DMS 273 (cell line): Measurements from ENCODE around the gene DCST2.

Experiments
- DNase-seq: peaks from one replicate; lab custom pipeline; 2025; ENCODE audit not compliant: unreplicated experiment; lab: John Stamatoyannopoulos, UW

The DCST2 gene

GRCh38 chr1:155050560-155051341 lies 17.2 kb upstream of the DCST2 start, which contains the start of gene ADAM15:
Gene ADAM15, plus strand, starts transcription at chr1:155051316. Its CDS starts 71 bp downstream, at chr1:155051387.
- peak; percentile 90 for DNase-seq

GRCh38 chr1:155049651-155050559 lies 16.3 kb upstream of the DCST2 start:
- DNase-seq, result peak; percentile 59

- DNase-seq, result no peak
These were observed 15.1 kb upstream of the DCST2 start for GRCh38 chr1:155048449-155049334.

- peak; percentile 94 for DNase-seq
These were observed 11.5 kb upstream of the DCST2 start for GRCh38 chr1:155044812-155045657.

GRCh38 chr1:155044365-155044764 lies 10.8 kb upstream of the DCST2 start:
- DNase-seq, result no peak

GRCh38 chr1:155043793-155044192 lies 10.2 kb upstream of the DCST2 start:
- DNase-seq, result no peak

GRCh38 chr1:155043301-155043702 lies 9.7 kb upstream of the DCST2 start:
- no peak for DNase-seq

GRCh38 chr1:155042789-155043188 lies 9.2 kb upstream of the DCST2 start:
- no peak for DNase-seq

GRCh38 chr1:155040358-155041093 lies 6.9 kb upstream of the DCST2 start:
- no peak for DNase-seq

- DNase-seq, result no peak
These were observed 5.7 kb upstream of the DCST2 start for GRCh38 chr1:155039308-155039669.

GRCh38 chr1:155038602-155039307 lies 5.2 kb upstream of the DCST2 start:
- no peak for DNase-seq

GRCh38 chr1:155037851-155038441 lies 4.4 kb upstream of the DCST2 start:
- DNase-seq, result no peak

GRCh38 chr1:155037043-155037442 lies 3.5 kb upstream of the DCST2 start:
- no peak for DNase-seq

GRCh38 chr1:155035936-155036335 lies 2.4 kb upstream of the DCST2 start:
- no peak for DNase-seq

GRCh38 chr1:155034318-155035208 lies 982 bp upstream of the DCST2 start:
- DNase-seq, result no peak

- no peak for DNase-seq
These were observed 695 bp downstream of the DCST2 start for GRCh38 chr1:155032886-155033285.

- no peak for DNase-seq
These were observed 2.7 kb downstream of the DCST2 start for GRCh38 chr1:155030899-155031298.
